G401.6 (cell line): Measurements from ENCODE around the gene BAIAP2.

Source experiments
- FAIRE-seq: peaks from 2 replicates; lab custom pipeline; 2012; peaks lifted over from hg19 to GRCh38; lab: Jason Lieb, UNC

The BAIAP2 gene

GRCh38 chr17:81052199-81052997 is 17.4 kb downstream of the BAIAP2 start:
- FAIRE-seq: no peak

GRCh38 chr17:81053041-81053970 is 18.4 kb downstream of the BAIAP2 start:
- no peak for FAIRE-seq

DNA sequence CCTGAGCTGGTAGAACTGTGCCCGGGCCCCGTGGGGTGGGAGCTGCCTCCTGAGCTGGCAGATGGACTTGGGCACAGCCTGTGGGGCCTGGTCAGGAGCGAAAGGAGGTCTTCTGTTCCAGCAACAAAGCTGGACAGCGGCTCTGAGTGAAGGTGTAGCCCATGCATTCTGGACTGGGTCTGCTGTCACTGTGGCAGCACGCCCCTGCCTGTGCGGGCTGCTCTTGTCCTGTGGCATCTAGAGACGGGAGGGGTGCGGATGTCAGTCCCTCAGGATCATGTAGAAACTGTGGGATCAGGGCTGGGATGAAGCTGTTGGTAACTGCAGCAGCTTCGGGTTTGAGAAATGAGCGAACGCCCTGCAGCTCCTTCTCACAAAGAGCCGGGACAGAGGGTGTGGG is 19.4 kb downstream of the BAIAP2 start:
- FAIRE-seq: no peak

DNA sequence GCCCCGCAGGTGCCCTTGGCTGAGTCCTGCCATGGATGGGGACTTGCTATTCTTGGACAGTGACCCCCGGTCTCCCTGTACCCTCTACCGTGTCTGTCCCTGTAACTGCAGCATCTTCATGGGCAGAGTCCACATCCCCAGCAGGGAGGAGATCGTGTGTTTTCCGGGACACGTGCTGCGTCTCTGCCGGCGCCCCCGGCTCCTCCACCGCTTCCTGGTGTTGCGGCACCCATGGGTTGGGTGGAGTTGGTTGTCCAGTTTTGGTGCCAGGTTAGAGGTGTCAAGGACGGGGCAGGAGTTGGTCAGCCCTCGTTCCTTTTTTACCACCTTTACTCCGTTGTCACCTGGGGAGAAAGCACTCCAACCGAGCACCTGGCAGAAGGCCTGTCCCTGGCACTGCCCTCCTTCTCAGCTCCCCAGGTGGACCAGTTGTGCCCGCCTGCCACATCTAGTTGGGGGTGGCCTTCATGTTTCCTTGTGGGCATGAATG is 20.0 kb downstream of the BAIAP2 start:
- no peak for FAIRE-seq

- no peak for FAIRE-seq
These were observed 21.4 kb downstream of the BAIAP2 start for GRCh38 chr17:81056312-81056711.

DNA sequence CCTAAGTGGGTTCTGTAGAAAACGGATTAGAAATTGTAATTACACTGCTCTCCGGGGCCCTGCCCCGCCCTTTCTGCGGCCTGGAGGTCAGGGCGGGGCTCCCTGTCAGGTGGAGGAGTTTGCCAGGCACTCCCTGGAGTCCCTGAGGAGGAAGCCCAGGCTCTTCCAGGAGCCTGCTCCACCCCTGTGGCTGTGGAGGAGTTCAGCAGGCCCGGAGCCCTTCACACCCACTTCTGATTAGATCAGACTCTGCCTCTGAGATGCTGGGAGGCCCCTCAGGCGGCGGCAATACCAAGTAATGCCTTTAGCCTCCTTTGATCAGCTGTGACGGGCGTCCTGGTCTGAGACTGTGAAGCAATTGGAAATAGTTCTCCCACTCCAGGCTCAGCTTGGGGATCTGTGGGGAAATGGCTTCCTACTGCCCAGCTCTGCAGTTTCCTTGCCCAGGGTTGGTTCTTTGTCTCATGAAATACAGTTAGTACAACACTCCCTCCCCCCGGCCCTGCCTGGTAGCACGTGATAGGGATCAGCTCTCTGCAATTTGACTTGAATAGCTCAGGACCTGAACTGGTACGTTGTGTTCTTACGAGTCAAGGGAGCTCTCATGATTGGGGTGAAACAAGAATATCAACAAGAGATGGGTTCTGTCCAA is 22.3 kb downstream of the BAIAP2 start:
- peak; percentile 41 for FAIRE-seq

DNA sequence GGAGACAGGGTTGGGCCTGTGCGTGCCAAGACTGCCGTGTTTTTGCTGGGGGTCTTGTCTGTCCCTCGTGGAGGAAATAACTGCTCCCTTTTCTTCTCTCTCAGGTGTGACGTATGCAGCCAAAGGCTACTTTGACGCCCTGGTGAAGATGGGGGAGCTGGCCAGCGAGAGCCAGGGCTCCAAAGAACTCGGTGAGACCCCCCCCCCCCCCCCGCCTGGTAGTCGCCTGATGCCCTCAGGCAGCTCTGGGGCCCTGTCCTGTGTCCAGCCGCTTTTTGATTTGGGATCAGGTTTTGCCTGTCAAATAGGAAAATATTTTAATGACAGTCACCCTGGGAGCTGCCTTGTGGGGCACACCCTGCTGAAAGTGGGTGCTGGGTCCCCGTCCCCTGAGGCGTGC is 22.8 kb downstream of the BAIAP2 start:
- FAIRE-seq: no peak

DNA sequence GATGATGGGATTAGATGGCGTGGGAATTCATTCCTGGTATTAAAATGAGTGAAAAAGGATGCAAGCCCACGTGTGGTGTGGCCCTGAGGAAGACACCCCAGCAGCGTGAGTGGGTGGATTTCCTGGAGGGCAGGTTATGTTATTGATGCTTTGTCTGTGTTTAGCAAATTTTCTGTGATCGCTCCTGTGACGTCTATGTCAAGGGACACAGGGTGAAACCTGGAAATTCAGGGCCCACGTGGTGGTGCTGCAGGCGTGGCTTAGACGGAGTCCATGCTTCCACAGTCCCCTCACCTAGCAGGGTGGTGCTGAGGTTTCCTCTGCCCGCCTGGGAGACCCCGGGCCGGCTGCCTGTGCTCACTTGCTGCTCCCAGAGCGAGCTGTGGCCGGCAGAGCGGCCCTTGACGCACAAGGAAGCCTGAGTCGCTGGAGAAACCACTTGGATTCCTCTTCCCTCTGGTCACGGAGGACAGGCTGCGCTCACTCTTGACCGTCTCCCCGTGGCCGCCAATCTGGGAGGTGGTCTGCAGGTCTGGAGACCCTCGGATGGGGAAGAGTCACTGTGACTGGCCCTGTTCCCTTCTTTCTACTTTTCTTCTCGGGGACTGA is 23.4 kb downstream of the BAIAP2 start:
- FAIRE-seq: no peak

- no peak for FAIRE-seq
These were observed 24.1 kb downstream of the BAIAP2 start for GRCh38 chr17:81059026-81059425.

- FAIRE-seq: no peak
These were observed 25.5 kb downstream of the BAIAP2 start for GRCh38 chr17:81060416-81060815.

DNA sequence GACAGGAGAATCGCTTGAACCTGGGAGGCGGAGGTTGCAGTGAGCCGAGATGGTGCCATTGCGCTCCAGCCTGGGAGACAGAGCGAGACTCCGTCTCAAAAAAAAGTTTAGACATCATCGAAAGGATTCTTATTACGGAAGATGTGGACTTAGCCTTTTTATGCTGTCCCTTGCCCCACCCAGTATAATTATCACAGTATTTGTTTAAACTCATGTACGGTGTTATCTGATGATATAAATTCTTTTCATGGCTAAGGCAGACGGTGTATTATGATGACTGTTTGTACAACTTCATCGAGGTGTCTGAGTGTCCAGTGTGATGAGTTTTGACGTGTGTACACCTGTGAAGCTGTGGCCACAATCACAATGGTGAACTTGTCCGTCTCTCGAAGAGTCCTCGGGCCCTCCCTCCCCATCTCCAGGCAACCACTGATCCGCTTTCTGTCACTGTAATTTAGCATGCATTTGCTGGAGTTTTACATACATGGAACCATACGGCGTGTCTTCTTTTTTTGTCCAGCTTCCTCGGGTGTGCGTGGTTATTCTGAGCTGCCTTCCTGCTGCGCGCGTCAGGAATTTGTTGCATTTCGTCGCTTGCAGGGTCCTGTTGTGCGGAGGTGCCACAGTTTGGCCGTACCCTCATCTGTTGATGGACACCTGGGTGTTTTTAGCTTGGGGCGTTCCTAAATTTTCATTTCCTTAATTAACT is 26.2 kb downstream of the BAIAP2 start:
- no peak for FAIRE-seq

- no peak for FAIRE-seq
These were observed 27.2 kb downstream of the BAIAP2 start for GRCh38 chr17:81062014-81062780.

GRCh38 chr17:81063106-81064093 is 28.4 kb downstream of the BAIAP2 start:
- FAIRE-seq: no peak

GRCh38 chr17:81064678-81065475 is 29.9 kb downstream of the BAIAP2 start:
- no peak for FAIRE-seq

DNA sequence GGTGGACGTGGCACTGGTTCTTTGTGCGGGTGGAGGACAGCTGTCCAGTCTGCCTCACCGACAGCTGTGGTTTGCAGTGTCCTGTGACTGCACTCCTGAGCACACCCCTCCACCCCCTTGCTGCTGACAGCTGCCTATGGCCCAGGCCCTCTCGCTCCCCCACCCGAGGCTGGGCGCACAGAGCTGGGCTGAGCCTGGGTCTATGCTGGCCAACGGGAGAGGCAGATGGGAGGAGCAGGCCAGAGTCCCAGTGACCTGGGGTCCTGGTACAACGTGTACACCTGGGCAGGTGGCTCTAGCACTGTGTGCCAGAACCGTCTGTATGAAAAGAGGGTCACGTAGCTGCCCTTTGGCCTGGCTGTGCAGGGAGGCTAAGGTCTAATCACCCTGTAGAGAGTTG is 30.5 kb downstream of the BAIAP2 start:
- FAIRE-seq: no peak

GRCh38 chr17:81066072-81066471 is 31.1 kb downstream of the BAIAP2 start:
- FAIRE-seq: no peak

- FAIRE-seq: no peak
These were observed 31.9 kb downstream of the BAIAP2 start for GRCh38 chr17:81066771-81067315.

GRCh38 chr17:81067391-81067811 is 32.5 kb downstream of the BAIAP2 start:
- no peak for FAIRE-seq
